Measurements from ENCODE around the gene CIROP.
A peak's percentile ranks its signal among the peaks of the same experiment; 100 is the strongest.

Gene CIROP

DNA sequence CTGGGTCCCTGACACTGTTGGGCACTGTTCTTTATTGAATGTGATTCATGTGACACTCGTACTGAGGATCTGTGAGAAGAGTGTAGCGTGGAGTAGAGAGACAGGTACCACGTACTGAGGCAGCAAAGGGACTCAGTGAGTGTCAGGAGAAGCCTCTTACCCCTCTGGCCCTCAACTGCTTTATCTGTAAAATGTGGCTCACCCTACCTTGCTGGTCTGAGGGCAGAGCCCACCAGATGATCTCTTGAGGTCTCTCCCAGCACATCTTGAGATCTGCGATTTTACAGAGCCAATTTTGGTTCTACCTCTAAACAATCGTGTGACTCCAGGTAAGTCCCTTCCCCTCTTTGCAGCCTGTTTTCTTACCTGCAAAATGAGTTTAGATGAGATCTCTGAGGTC lies 11.1 kb upstream of the CIROP start:
- peak overlapping the region in 1 of 2 experiments; percentile 60 for H3K4me3 ChIP-seq (ENCODE audit: low read depth in 1 of 2, low read length in 1 of 2)
- peaks cover 98 to 100% of the 10 kb centered on the region in 2 experiments for H3K4me1 ChIP-seq (ENCODE audit: control insufficient read depth in 1 of 2, insufficient read depth in 1 of 2, low read depth in 1 of 2, low read length in 1 of 2)
- H3K27ac ChIP-seq = peak overlapping the region; percentile 90
- H3K27me3 ChIP-seq = no peaks in the 10 kb centered on the region
- H3K36me3 ChIP-seq = no peaks in the 10 kb centered on the region
- TF ChIP-seq, protein P1, sequence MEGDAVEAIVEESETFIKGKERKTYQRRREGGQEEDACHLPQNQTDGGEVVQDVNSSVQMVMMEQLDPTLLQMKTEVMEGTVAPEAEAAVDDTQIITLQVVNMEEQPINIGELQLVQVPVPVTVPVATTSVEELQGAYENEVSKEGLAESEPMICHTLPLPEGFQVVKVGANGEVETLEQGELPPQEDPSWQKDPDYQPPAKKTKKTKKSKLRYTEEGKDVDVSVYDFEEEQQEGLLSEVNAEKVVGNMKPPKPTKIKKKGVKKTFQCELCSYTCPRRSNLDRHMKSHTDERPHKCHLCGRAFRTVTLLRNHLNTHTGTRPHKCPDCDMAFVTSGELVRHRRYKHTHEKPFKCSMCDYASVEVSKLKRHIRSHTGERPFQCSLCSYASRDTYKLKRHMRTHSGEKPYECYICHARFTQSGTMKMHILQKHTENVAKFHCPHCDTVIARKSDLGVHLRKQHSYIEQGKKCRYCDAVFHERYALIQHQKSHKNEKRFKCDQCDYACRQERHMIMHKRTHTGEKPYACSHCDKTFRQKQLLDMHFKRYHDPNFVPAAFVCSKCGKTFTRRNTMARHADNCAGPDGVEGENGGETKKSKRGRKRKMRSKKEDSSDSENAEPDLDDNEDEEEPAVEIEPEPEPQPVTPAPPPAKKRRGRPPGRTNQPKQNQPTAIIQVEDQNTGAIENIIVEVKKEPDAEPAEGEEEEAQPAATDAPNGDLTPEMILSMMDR (IDR thresholded peaks at IDR 0.05) = no peak
- H3K9me3 ChIP-seq = no peaks in the 10 kb centered on the region

DNA sequence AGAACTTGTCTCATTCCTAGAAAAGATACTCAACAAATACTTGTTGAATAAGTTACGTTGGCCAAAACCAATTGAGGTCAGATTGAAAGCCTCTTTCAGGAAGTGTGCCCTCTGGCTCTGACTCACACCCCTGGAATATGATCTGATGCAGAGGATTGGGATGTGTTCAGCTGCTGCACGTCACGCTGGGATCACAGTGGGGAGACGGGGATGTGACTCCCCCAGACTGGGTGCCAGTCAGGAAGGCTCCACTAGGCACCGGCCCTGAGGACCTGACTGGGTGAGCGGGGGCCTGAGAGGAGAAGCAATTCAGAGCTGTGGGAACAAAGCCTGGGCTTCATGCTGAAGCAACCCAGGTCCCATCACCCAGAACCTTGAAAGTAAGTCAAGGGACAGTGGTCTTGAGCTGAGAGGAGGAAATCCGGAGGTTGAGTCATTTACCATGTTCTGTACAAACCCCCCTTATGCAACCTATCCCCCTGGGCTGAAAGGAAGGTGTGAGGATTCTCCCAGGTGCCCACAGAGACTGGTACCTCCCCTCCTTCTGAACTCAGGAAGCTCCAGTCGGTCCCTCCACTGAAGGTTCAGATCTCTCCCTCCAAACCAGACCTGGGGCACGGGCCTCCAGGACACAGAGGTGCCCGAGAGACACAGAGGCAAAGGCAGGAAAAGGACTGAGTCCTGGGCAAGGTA lies 10.4 kb upstream of the CIROP start:
- Histone ChIP-seq H3K9me3 (no peaks in the 10 kb centered on the region), H3K36me3 (no peaks in the 10 kb centered on the region), H3K27ac (peak overlapping the region; percentile 90), H3K27me3 (no peaks in the 10 kb centered on the region), H3K4me1 (ENCODE audit: control insufficient read depth in 1 of 2, insufficient read depth in 1 of 2, low read depth in 1 of 2, low read length in 1 of 2) (peaks cover 98 to 100% of the 10 kb centered on the region in 2 experiments), H3K4me3 (ENCODE audit: low read depth in 1 of 2, low read length in 1 of 2) (peak overlapping the region; percentile 16 to 17)
- TF ChIP-seq, protein P1 (IDR thresholded peaks at IDR 0.05) = no peak

DNA sequence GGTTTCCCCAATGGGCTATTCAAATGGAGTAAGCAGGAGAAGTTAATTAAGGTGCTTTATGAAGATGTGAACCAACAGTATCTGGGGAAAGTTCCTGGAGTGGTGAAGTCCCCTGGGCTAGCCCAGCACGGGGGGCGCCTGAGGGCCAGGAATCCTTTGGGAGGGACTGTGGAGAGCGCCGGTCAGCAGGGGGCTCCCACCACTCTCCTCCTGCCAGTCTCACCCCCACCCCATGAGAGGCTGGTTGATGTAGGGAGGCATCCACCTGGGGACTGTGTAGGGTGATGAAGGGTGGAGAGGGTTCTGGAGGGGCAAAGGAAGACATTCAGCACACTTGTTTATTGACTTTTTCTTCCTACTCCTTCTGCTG lies 9.9 kb upstream of the CIROP start:
- H3K4me3 ChIP-seq (ENCODE audit: low read depth in 1 of 2, low read length in 1 of 2) = peak overlapping the region; percentile 16 to 17
- TF ChIP-seq, protein P1 (IDR thresholded peaks at IDR 0.05) = no peak
- peak overlapping the region; percentile 90 for H3K27ac ChIP-seq

DNA sequence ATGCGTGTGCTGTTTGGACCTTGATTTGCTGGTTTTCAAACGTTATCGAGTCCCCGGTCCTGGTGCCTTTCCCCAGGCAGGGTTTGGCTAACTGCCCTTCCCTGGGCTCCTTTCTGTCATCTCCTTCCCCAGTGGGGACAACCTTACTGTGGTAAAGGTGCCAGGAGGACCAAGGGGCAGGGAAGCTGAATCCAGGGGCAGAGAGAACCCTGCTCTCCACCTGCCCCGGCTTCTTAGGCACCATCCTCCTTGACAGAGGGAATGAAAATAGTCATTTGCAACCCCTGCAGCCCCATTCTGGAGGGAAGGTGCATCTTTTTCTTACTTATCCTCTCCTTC lies 9.3 kb upstream of the CIROP start:
- Histone ChIP-seq H3K4me1 (ENCODE audit: control insufficient read depth in 1 of 2, insufficient read depth in 1 of 2, low read depth in 1 of 2, low read length in 1 of 2) (peaks cover 92 to 96% of the 10 kb centered on the region in 2 experiments), H3K27me3 (no peaks in the 10 kb centered on the region), H3K27ac (peak overlapping the region; percentile 90), H3K36me3 (no peaks in the 10 kb centered on the region), H3K4me3 (ENCODE audit: low read depth in 1 of 2, low read length in 1 of 2) (peak overlapping the region; percentile 16 to 24), H3K9me3 (no peaks in the 10 kb centered on the region)
- TF ChIP-seq, protein P1 (IDR thresholded peaks at IDR 0.05) = no peak

More for the DNA sequence above, 9.9 kb upstream of the CIROP start:
- Histone ChIP-seq H3K9me3 (no peaks in the 10 kb centered on the region), H3K36me3 (no peaks in the 10 kb centered on the region), H3K4me1 (ENCODE audit: control insufficient read depth in 1 of 2, insufficient read depth in 1 of 2, low read depth in 1 of 2, low read length in 1 of 2) (peaks cover 94 to 100% of the 10 kb centered on the region in 2 experiments), H3K27me3 (no peaks in the 10 kb centered on the region)

DNA sequence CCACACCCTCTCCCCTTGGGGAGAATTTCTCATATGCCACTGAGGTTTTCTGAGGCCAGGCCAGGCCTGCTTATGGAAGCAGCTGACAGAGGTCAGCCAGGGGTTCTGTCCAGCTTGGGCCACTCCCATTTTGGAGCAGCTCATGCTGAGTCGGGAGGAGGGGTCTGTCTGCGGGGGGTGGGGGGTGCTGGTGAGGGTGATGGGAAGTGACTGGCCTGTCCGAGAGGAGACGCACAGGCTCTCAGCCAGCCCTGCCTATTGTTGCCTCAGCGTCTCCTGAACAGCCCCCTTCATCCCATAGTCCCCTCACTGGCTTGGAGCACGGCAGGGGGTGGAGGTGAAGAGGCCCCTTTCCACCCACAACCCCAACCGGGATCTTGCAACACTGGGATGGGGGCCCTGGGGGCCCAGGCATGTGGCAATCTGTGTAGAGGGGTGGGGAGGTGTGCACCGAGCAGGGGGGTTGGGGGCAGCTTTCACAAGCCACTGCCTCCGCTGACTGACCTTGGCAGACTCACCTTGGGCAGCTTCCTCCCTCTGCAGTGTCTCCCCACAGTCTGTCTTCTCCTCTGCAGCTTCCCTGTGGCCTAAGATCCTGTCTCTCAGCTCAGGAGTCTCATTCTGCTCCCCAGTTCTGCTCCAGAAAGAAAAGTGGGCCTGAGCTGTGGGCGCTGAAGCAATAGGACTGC lies 8.8 kb upstream of the CIROP start:
- no peaks in the 10 kb centered on the region for H3K9me3 ChIP-seq
- peaks cover 89 to 91% of the 10 kb centered on the region in 2 experiments for H3K4me1 ChIP-seq (ENCODE audit: control insufficient read depth in 1 of 2, insufficient read depth in 1 of 2, low read depth in 1 of 2, low read length in 1 of 2)
- no peaks in the 10 kb centered on the region for H3K27me3 ChIP-seq
- peak overlapping the region; percentile 90 for H3K27ac ChIP-seq
- peak overlapping the region; percentile 18 to 24 for H3K4me3 ChIP-seq (ENCODE audit: low read depth in 1 of 2, low read length in 1 of 2)
- no peaks in the 10 kb centered on the region for H3K36me3 ChIP-seq
- TF ChIP-seq, protein P1 (IDR thresholded peaks at IDR 0.05) = no peak
